Measurements from ENCODE around the gene KLHL28. TPM values are rescaled to one million over a fixed set of nuclear protein-coding genes. Genes with fewer than 3 reads are reported as not detected.

Gene KLHL28
- polyA plus RNA-seq, 1 experiment: 3.0 TPM

DNA sequence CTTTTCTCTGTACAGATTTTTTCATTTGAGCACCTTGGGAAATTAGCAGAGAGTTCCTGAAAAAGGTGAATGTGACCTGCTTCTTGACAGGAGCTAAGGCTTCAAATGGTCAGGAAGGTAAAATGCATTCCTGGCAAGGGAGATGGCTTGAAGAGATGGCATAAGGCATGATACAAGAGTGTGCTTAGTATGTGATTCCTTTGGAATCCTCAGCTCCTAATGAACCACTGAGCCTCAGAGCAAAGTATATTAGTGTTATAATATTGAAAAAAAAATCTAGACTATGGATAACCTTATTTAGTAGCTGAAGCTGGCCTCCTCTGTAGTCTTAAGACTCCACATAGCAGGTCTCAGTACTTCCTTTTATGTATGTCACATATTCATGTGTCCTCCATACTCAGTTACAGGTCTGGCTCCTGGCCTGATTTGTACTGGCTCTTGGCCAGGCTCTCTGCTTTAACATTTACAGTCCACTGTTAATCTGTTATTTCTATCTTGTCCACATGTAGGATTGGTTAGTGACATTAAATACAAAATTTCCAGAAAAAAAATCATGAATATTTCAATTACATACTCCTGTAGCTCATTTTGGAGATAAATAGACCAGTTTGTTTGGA lies 18.1 kb upstream of the KLHL28 start:
- ChIA-PET POLR2A (no interaction called here), CTCF (interaction anchor here (0.9 to 1.1 kb wide), 4 partner anchors 8 to 67 kb away, joined by 3 to 4 read pairs (median 3); no protein-coding TSS in a partner anchor)
- Histone ChIP-seq H3K27me3 (ENCODE audit: control insufficient read depth, insufficient read depth, low read length) (no peaks in the 10 kb centered on the region), H3K36me3 (ENCODE audit: control insufficient read depth, insufficient read depth, low read length) (no peaks in the 10 kb centered on the region), H3K4me3 (ENCODE audit: low read depth, low read length) (no peak overlapping the region)
- no peak for TF ChIP-seq CTCF (IDR thresholded peaks at IDR 0.05; ENCODE audit: insufficient read depth, low read depth, low read length)
- no peak for DNase-seq (ENCODE audit: low read depth)

- DNase-seq (ENCODE audit: low read depth): no peak
- POLR2A ChIA-PET: no interaction called here
- CTCF ChIA-PET: interaction anchor here (0.8 to 1.1 kb wide), 5 partner anchors 9 to 91 kb away, joined by 3 to 4 read pairs (median 3); no protein-coding TSS in a partner anchor
- TF ChIP-seq CTCF (IDR thresholded peaks at IDR 0.05; ENCODE audit: insufficient read depth, low read depth, low read length): no peak
- no peak overlapping the region for H3K4me3 ChIP-seq (ENCODE audit: low read depth, low read length)
- H3K27me3 ChIP-seq (ENCODE audit: control insufficient read depth, insufficient read depth, low read length): no peaks in the 10 kb centered on the region
- no peaks in the 10 kb centered on the region for H3K36me3 ChIP-seq (ENCODE audit: control insufficient read depth, insufficient read depth, low read length)
Measured at GRCh38 chr14:44979273-44979672, 17.5 kb upstream of the KLHL28 start.

DNA sequence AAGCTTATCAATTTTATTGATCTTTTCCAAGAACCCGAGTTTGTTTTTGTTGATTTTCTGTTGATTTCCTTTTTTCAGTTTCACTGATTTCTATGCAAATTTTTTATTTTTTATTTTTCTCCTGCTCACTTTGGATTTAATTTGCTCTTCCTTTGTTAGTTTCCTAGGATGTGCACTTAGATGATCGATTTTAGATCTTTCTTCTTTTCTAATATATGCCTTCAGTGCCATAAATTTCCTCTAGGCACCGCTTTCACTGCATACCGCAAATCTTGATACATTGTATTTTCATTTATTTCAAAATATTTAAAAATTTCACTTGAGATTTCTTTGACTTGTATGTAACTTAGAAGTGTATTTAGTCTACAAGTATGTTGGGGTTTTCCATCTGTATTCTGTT lies 9.7 kb upstream of the KLHL28 start:
- ChIA-PET CTCF (no interaction called here), POLR2A (no interaction called here)
- DNase-seq (ENCODE audit: low read depth): no peak
- Histone ChIP-seq H3K4me3 (ENCODE audit: low read depth, low read length) (no peak overlapping the region), H3K36me3 (ENCODE audit: control insufficient read depth, insufficient read depth, low read length) (no peaks in the 10 kb centered on the region), H3K27me3 (ENCODE audit: control insufficient read depth, insufficient read depth, low read length) (no peaks in the 10 kb centered on the region)
- no peak for TF ChIP-seq CTCF (IDR thresholded peaks at IDR 0.05; ENCODE audit: insufficient read depth, low read depth, low read length)

DNA sequence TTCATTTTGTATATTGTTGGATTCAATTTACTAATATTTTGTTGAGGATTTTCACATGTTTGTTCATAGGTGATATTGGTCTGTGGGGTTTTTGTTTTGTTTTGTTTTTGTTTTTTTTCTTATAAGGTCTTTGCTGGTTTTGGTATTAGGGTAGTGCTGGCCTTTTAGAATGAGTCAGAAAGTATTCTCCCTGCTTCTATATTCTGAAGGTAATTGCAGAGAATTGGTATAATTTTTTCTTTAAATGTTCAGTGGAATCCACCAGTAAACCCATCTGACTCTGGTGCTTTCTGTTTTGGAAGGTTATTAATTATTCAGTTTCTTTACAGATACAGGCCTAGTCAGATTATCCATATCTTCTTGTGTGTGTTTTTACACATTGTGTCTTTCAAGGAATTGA lies 9.2 kb upstream of the KLHL28 start:
- H3K27me3 ChIP-seq (ENCODE audit: control insufficient read depth, insufficient read depth, low read length): no peaks in the 10 kb centered on the region
- TF ChIP-seq CTCF (IDR thresholded peaks at IDR 0.05; ENCODE audit: insufficient read depth, low read depth, low read length): no peak
- no peak for DNase-seq (ENCODE audit: low read depth)
- CTCF ChIA-PET: no interaction called here
- H3K36me3 ChIP-seq (ENCODE audit: control insufficient read depth, insufficient read depth, low read length): no peaks in the 10 kb centered on the region
- POLR2A ChIA-PET: no interaction called here
- no peak overlapping the region for H3K4me3 ChIP-seq (ENCODE audit: low read depth, low read length)

- CTCF ChIA-PET: no interaction called here
Measured at GRCh38 chr14:44968714-44969113, 7.0 kb upstream of the KLHL28 start.

More at GRCh38 chr14:44968714-44969113, 7.0 kb upstream of the KLHL28 start:
- Histone ChIP-seq H3K36me3 (ENCODE audit: control insufficient read depth, insufficient read depth, low read length) (no peaks in the 10 kb centered on the region), H3K4me3 (ENCODE audit: low read depth, low read length) (no peak overlapping the region), H3K27me3 (ENCODE audit: control insufficient read depth, insufficient read depth, low read length) (no peaks in the 10 kb centered on the region)
- POLR2A ChIA-PET: no interaction called here
- no peak for TF ChIP-seq CTCF (IDR thresholded peaks at IDR 0.05; ENCODE audit: insufficient read depth, low read depth, low read length)
- no peak for DNase-seq (ENCODE audit: low read depth)

Data from BJ (cell line).